ENCODE data around the gene DHRS13.
"Not testable (repeated sequence)": the region's sequence is repeated elsewhere in the genome, so short reads cannot be mapped to it uniquely, and the experiment has no call there.

DHRS13 gene

GRCh38 chr17:28857905-28858800 is 44.7 kb downstream of the DHRS13 start:
- Mint-ChIP-seq H3K27ac (peak overlapping the region; percentile 89), H3K9me3 (no peaks in the 10 kb centered on the region), H3K4me1 (peaks cover 22 to 31% of the 10 kb centered on the region in 2 donors), H3K27me3 (no peaks in the 10 kb centered on the region), H3K4me3 (peak overlapping the region in 1 of 2 donors; percentile 41), H3K36me3 (peaks cover 39 to 57% of the 10 kb centered on the region in 2 donors)
- ATAC-seq (replicated peaks): peak; percentile 31 to 41
- DNase-seq: peak; percentile 26

- Mint-ChIP-seq H3K27ac (no peak overlapping the region), H3K4me1 (peaks cover 19 to 31% of the 10 kb centered on the region in 2 donors), H3K36me3 (peaks cover 35 to 37% of the 10 kb centered on the region in 2 donors), H3K27me3 (no peaks in the 10 kb centered on the region), H3K4me3 (peak overlapping the region; percentile 36 to 59), H3K9me3 (no peaks in the 10 kb centered on the region)
- no peak for DNase-seq
- no peak for ATAC-seq (replicated peaks)
Measured at GRCh38 chr17:28856028-28856574, 46.8 kb downstream of the DHRS13 start.

- peaks cover 32% of the 10 kb centered on the region in 2 donors for H3K36me3 Mint-ChIP-seq
- ATAC-seq (replicated peaks): no peak
- H3K4me1 Mint-ChIP-seq: peaks cover 19 to 34% of the 10 kb centered on the region in 2 donors
- no peaks in the 10 kb centered on the region for H3K9me3 Mint-ChIP-seq
- DNase-seq: no peak
- no peaks in the 10 kb centered on the region for H3K27me3 Mint-ChIP-seq
- H3K27ac Mint-ChIP-seq: peak overlapping the region; percentile 83
- H3K4me3 Mint-ChIP-seq: peak overlapping the region; percentile 89 to 91
Measured at GRCh38 chr17:28855336-28855679, 47.6 kb downstream of the DHRS13 start.

DNA sequence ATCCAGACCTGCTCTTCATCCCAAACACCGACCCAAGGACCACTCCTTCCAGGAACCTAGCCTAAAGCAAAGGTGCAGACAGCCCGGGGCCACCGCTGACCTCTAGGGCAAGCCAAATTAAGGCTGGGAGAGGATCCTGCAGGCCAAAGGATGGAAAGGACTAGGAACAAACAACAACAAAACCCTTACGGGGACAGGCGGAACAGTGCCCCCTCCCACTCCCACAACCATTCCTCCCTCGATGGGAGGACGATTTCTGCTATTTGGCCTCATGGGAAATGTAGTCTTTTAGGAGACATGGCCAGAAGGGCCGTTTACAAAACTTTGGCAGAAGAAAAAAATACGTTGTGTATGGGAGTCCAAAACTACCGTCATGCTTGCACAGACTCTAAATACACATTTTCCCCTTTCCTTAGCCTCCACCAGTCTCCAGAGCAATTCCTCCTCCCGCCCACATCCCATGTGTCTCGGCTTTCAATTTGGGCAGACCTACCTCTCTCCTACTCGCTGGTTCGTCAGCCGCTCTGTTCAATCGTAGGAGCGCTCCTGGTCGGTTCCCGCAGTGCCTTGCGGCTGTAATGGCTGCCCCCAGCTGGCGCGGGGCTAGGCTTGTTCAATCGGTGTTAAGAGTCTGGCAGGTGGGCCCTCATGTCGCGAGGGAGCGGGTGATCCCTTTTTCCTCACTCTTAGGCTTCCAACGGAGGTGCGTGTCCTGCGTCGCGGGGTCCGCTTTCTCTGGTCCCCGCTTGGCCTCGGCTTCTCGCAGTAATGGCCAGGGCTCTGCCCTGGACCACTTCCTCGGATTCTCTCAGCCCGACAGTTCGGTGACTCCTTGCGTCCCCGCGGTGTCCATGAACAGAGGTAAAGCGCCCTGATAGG is 48.2 kb downstream of the DHRS13 start, which contains the start of gene ERAL1:
Gene ERAL1 (plus strand): TSS at position 560 of the 879 bp plus-strand sequence. CDS start 19 bp downstream, at position 579.
- peaks cover 30 to 31% of the 10 kb centered on the region in 2 donors for H3K36me3 Mint-ChIP-seq
- H3K4me1 Mint-ChIP-seq: peaks cover 19 to 38% of the 10 kb centered on the region in 2 donors
- peak; percentile 98 to 99 for ATAC-seq (replicated peaks)
- peak within 1 kb of the TSS; percentile 89 to 91 for H3K4me3 Mint-ChIP-seq
- no peaks in the 10 kb centered on the region for H3K27me3 Mint-ChIP-seq
- peak within 1 kb of the TSS; percentile 83 for H3K27ac Mint-ChIP-seq
- no peaks in the 10 kb centered on the region for H3K9me3 Mint-ChIP-seq
- DNase-seq: peak; percentile 81

- Mint-ChIP-seq H3K27ac (no peak overlapping the region), H3K4me3 (no peak overlapping the region), H3K9me3 (no peaks in the 10 kb centered on the region), H3K4me1 (peaks cover 13 to 25% of the 10 kb centered on the region in 2 donors), H3K27me3 (no peaks in the 10 kb centered on the region), H3K36me3 (peaks cover 19 to 21% of the 10 kb centered on the region in 2 donors)
- no peak for DNase-seq
- ATAC-seq (replicated peaks): no peak
Measured at GRCh38 chr17:28853295-28853694, 49.6 kb downstream of the DHRS13 start.

- no peaks in the 10 kb centered on the region for H3K36me3 Mint-ChIP-seq
- DNase-seq (no peak), ATAC-seq (replicated peaks) (peak in 1 of 2 donors; percentile 33)
- H3K4me1 Mint-ChIP-seq: peaks cover 0 to 6% of the 10 kb centered on the region in 2 donors
- H3K27ac Mint-ChIP-seq: no peak overlapping the region
- no peaks in the 10 kb centered on the region for H3K27me3 Mint-ChIP-seq
- no peak overlapping the region for H3K4me3 Mint-ChIP-seq
- H3K9me3 Mint-ChIP-seq: no peaks in the 10 kb centered on the region
Measured at GRCh38 chr17:28849281-28849680, 53.6 kb downstream of the DHRS13 start.

GRCh38 chr17:28848667-28849066 is 54.2 kb downstream of the DHRS13 start:
- not testable (repeated sequence) for H3K27ac Mint-ChIP-seq, H3K4me1 Mint-ChIP-seq, H3K27me3 Mint-ChIP-seq, H3K36me3 Mint-ChIP-seq, DNase-seq, H3K9me3 Mint-ChIP-seq, H3K4me3 Mint-ChIP-seq
- ATAC-seq (replicated peaks): peak; percentile 56 to 70
